Erythroblast (primary cell): ENCODE results near the gene PCDHGB5.

ENCODE experiments used
- GATA1 ChIP-seq: IDR thresholded peaks from 2 replicates; pipeline ENCODE4 v1.6.1; 2011; ENCODE audit warnings: low read depth, mild to moderate bottlenecking, control low read depth, low read length, moderate library complexity
- POLR2A ChIP-seq: IDR thresholded peaks from 2 replicates; pipeline ENCODE4 v1.6.1; 2011; ENCODE audit warnings: mild to moderate bottlenecking, low read length

DNA sequence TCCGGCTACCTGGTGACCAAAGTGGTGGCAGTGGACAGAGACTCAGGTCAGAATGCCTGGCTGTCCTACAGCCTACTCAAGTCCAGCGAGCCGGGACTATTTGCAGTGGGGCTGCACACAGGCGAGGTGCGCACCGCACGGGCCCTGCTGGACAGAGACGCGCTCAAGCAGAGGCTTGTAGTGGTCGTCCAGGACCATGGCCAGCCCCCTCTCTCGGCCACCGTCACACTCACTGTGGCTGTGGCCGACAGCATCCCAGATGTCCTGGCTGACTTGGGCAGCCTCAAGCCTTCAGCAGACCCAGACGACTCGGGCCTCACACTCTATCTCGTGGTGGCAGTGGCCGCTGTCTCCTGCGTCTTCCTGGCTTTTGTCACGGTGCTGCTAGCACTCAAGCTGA is 40.8 kb upstream of the PCDHGB5 start:
- TF ChIP-seq POLR2A = no peak
- no peak for TF ChIP-seq GATA1
